ENCODE results near the gene GNAZ.

The GNAZ gene

DNA sequence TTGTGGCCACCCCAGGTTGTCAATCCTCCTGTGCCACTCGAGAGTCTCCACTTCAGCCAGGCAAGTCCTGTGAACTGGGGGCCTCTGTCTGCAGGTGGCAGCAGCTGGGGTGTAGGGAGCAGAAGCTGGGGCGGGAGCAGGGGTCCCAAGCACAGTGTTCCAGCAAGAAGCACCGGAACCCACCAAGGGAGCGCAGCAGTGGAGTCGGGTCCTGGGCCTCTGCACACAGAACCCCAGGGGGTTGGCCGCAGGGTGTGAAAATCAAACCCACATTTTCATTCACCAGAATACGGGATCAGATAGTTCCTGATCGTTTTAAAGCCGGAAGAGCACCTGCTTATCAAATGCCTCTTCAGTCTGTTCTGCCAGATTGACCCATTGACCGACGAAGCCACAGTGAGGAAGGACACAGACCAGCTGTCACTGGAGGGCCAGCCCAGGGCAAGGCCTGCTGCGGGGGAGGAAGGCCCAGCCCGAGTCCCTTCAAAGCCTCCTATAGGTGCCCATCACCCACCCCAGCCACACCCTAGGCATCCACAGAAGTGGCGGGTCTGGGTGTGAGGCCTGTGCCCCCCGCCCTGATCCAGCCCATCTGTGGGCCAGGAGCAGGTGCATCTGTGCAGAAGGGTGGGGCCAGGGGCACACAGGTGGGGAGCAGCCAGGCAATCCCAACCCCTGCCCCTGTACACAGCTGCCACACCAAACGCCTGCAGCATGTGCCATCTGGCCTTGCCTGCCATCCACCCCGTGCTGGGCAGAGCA, 37.3 kb downstream of the GNAZ start:
- no peak overlapping the region for H3K4me3 ChIP-seq
- no peak for DNase-seq (ENCODE audit: low read depth, low spot score)
- H3K9me3 ChIP-seq (ENCODE audit: low read depth, low read length) = no peaks in the 10 kb centered on the region
- TF ChIP-seq EZH2 (IDR thresholded peaks at IDR 0.05) (no peak), POLR2AphosphoS5 (IDR thresholded peaks at IDR 0.05; ENCODE audit: borderline replicate concordance, low read depth, low read length) (no peak), FOXP2 (optimal IDR thresholded peaks at IDR 0.05; ENCODE audit: control extremely low read depth, extremely low read length, insufficient read depth) (no peak)
- no peaks in the 10 kb centered on the region for H3K36me3 ChIP-seq (ENCODE audit: insufficient read depth, low read length)
- no peak overlapping the region for H3K27ac ChIP-seq
- no peak overlapping the region for H3K9ac ChIP-seq (ENCODE audit: insufficient read length)

DNA sequence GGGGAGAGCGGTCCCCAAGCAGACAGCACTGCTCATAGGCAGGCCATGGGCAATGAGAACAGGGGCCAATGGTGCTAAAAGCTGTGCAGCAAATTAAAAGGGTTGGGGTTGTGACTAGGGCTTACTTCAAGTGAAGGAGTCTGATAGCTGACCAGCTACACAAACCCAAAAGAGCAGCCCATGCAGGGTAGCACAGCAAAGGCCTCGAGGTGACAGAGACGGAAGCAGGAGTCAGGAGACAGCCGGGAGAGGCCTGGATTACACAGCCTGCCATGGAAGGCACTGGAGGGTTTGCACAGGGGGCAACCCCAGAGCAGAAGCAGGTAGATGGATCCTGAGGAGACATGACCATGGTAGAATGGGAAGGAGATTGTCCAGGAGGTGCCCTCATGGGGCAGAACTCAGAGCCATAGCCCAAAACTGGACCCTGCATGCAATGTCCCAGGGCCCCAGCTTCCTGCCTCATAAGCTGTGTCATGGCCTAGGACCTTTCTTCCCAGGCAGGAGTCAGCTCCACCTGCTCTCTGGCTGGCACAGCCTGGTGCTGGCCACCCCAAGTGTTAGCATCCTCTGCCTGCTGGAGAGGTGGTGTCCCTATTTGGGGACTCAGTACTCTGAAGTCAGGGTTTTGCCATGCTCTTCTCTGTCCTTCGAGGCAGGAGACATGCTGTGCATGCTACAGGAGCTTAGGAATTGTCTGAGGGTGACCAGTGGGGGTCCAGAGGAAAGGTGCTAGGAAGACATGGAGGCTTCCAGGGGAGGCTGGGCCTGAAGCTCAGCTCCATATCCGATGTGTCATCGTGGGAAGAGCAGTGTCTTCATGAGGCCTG, 38.1 kb downstream of the GNAZ start:
- Histone ChIP-seq H3K9me3 (ENCODE audit: low read depth, low read length) (no peaks in the 10 kb centered on the region), H3K4me3 (no peak overlapping the region), H3K36me3 (ENCODE audit: insufficient read depth, low read length) (no peaks in the 10 kb centered on the region), H3K27ac (no peak overlapping the region), H3K9ac (ENCODE audit: insufficient read length) (no peak overlapping the region)
- DNase-seq (ENCODE audit: low read depth, low spot score) = no peak
- no peak for TF ChIP-seq FOXP2 (optimal IDR thresholded peaks at IDR 0.05; ENCODE audit: control extremely low read depth, extremely low read length, insufficient read depth)
- no peak for TF ChIP-seq EZH2 (IDR thresholded peaks at IDR 0.05)
- no peak for TF ChIP-seq POLR2AphosphoS5 (IDR thresholded peaks at IDR 0.05; ENCODE audit: borderline replicate concordance, low read depth, low read length)

DNA sequence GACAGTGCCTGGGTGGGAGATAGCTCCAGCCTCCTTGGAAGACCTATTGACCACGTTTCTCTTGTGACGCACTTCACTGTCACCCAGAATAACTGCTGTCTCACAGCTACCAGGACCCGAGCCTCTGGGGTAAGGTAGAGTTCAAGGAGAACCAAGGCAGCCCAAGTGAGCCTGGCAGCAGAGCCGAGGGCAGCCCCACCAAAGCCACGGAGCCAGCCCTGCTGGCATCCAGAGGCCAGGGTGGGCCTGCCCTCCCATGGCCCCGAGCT, 38.7 kb downstream of the GNAZ start:
- H3K9me3 ChIP-seq (ENCODE audit: low read depth, low read length) = no peaks in the 10 kb centered on the region
- no peak overlapping the region for H3K9ac ChIP-seq (ENCODE audit: insufficient read length)
- DNase-seq (ENCODE audit: low read depth, low spot score) = no peak
- no peak overlapping the region for H3K4me3 ChIP-seq
- no peak for TF ChIP-seq POLR2AphosphoS5 (IDR thresholded peaks at IDR 0.05; ENCODE audit: borderline replicate concordance, low read depth, low read length)
- TF ChIP-seq EZH2 (IDR thresholded peaks at IDR 0.05) = no peak
- no peak for TF ChIP-seq FOXP2 (optimal IDR thresholded peaks at IDR 0.05; ENCODE audit: control extremely low read depth, extremely low read length, insufficient read depth)
- no peak overlapping the region for H3K27ac ChIP-seq
- no peaks in the 10 kb centered on the region for H3K36me3 ChIP-seq (ENCODE audit: insufficient read depth, low read length)

DNA sequence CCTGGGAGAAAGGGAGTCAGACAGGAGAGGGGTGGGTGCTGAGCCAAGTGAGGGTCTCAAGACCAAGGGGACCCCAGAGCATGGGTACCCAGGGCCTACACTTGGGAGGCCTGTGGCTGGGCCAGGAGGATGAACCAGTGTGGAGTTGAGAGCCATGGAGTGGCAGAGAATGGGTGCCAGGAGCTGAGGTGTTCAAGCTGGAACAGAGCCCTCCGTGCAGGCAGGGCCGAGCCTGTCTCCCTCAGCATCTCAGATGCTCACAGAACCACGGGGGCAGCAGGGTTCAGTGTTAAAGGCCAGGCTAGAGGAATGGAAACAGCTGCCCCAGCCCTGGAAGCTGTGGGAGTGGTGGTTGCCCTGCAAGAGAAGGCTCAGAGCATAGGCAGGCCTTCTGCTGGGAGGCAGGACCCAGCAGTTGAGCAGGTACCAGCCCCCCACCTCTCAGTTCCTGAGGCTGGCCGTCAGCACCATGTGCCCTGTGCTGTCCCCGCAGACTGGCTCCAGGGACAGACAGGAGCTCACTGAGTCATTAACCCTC, 39.2 kb downstream of the GNAZ start:
- no peak for DNase-seq (ENCODE audit: low read depth, low spot score)
- H3K9ac ChIP-seq (ENCODE audit: insufficient read length) = no peak overlapping the region
- no peaks in the 10 kb centered on the region for H3K9me3 ChIP-seq (ENCODE audit: low read depth, low read length)
- H3K27ac ChIP-seq = no peak overlapping the region
- H3K4me3 ChIP-seq = no peak overlapping the region
- no peak for TF ChIP-seq POLR2AphosphoS5 (IDR thresholded peaks at IDR 0.05; ENCODE audit: borderline replicate concordance, low read depth, low read length)
- no peak for TF ChIP-seq EZH2 (IDR thresholded peaks at IDR 0.05)
- TF ChIP-seq FOXP2 (optimal IDR thresholded peaks at IDR 0.05; ENCODE audit: control extremely low read depth, extremely low read length, insufficient read depth) = no peak
- H3K36me3 ChIP-seq (ENCODE audit: insufficient read depth, low read length) = no peaks in the 10 kb centered on the region

DNA sequence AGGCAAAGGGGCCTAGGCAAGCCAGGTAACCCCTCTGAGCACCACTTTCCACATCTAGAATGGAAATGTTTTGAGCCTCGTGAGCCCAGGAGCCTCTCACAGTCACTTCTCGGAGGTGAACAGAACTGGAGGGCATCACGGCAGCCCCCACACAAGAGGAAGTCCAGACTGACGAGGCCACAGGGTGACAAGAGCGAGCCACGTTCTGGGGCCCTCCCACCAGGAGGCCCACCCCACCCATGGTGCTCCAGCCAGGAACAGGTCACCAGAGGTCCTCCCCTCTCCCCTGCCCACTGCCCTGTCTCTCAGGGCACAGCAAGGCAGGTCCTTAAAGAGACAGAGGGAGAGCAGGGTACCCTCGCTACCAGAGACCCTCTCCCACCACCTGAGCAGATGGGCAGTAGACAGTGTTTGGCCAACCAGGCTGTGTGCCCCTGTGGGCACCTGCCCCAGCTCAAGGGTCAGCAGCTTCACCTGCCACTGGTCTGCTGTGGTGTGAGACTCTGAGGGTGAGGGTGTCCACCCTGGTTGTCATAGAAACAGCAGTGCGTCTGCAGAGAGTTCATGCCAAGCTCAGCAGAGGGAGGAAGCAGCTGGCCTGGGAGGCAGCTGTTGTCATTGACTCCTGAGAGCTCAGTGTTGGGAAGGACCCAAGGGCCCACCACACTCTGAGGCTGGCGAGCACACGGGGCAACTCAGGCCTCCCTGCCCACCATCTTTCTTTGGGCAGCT, 40.0 kb downstream of the GNAZ start:
- DNase-seq (ENCODE audit: low read depth, low spot score) = no peak
- H3K36me3 ChIP-seq (ENCODE audit: insufficient read depth, low read length) = no peaks in the 10 kb centered on the region
- no peak overlapping the region for H3K27ac ChIP-seq
- TF ChIP-seq POLR2AphosphoS5 (IDR thresholded peaks at IDR 0.05; ENCODE audit: borderline replicate concordance, low read depth, low read length) (no peak), EZH2 (IDR thresholded peaks at IDR 0.05) (no peak), FOXP2 (optimal IDR thresholded peaks at IDR 0.05; ENCODE audit: control extremely low read depth, extremely low read length, insufficient read depth) (no peak)
- H3K4me3 ChIP-seq = no peak overlapping the region
- no peaks in the 10 kb centered on the region for H3K9me3 ChIP-seq (ENCODE audit: low read depth, low read length)
- H3K9ac ChIP-seq (ENCODE audit: insufficient read length) = no peak overlapping the region

DNA sequence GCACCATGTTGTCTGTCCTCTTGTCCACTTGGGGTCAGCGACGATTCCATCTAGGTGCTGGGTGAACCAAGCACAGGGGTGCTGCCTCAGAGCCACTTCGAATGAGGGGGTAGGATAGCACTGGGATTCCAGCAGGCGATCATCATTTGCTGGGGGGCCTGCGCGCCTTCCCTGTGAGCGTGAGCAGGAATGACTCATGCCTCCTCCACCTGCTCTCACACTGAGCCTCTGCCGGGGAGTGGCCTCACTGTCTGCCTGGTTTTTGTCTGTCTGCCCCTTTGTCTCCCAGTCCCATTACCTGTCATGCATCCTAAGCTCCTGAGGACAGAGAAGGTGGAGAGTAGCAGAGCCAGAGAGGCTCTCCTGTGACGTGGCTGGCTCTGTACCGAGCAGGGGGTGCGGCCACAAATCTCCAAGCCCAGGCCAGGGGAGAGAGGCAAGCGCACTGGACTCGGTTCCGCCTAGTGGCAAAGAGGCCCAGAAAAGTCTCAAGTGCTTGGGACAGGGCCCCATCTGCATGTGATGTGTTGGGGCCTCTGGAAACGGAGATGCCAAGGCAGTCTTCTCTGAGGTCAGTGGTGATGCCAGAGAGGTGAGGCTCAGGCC, 40.7 kb downstream of the GNAZ start:
- H3K4me3 ChIP-seq = no peak overlapping the region
- no peak overlapping the region for H3K27ac ChIP-seq
- H3K9ac ChIP-seq (ENCODE audit: insufficient read length) = no peak overlapping the region
- TF ChIP-seq EZH2 (IDR thresholded peaks at IDR 0.05) = no peak
- TF ChIP-seq POLR2AphosphoS5 (IDR thresholded peaks at IDR 0.05; ENCODE audit: borderline replicate concordance, low read depth, low read length) = no peak
- no peak for TF ChIP-seq FOXP2 (optimal IDR thresholded peaks at IDR 0.05; ENCODE audit: control extremely low read depth, extremely low read length, insufficient read depth)
- H3K36me3 ChIP-seq (ENCODE audit: insufficient read depth, low read length) = no peaks in the 10 kb centered on the region
- DNase-seq (ENCODE audit: low read depth, low spot score) = no peak
- no peaks in the 10 kb centered on the region for H3K9me3 ChIP-seq (ENCODE audit: low read depth, low read length)

DNA sequence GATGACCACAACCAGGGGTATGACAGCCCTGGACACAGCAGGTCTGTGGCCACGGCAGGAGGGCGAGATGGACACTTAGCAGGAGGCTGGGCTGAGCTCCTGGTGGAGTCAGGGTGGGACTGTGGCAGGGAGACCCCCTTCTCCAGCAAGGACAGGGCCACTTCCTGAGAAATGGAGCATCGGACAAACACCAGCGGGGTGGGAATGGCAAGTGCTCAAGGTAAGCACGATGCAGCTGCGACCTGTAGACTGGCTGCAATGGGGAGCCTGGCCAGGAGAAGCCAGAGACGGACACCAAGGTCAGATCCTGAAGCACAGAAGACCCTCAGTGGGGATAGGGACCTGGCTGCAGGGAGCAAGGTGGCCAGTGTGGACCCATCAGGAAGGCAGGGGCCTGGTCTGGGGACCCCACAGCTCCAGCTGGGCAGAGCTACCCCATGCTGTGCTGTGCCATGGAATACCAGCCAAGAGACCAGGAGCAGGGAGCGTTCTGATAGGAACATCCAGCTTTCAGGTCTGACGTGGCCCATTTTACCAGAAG, 42.2 kb downstream of the GNAZ start:
- no peak overlapping the region for H3K27ac ChIP-seq
- no peak for DNase-seq (ENCODE audit: low read depth, low spot score)
- no peak overlapping the region for H3K4me3 ChIP-seq
- no peaks in the 10 kb centered on the region for H3K9me3 ChIP-seq (ENCODE audit: low read depth, low read length)
- H3K9ac ChIP-seq (ENCODE audit: insufficient read length) = no peak overlapping the region
- TF ChIP-seq POLR2AphosphoS5 (IDR thresholded peaks at IDR 0.05; ENCODE audit: borderline replicate concordance, low read depth, low read length) (no peak), EZH2 (IDR thresholded peaks at IDR 0.05) (no peak), FOXP2 (optimal IDR thresholded peaks at IDR 0.05; ENCODE audit: control extremely low read depth, extremely low read length, insufficient read depth) (no peak)
- H3K36me3 ChIP-seq (ENCODE audit: insufficient read depth, low read length) = no peaks in the 10 kb centered on the region
